ENCODE data around the gene HACD1.
"Not testable (repeated sequence)": the region's sequence is repeated elsewhere in the genome, so short reads cannot be mapped to it uniquely, and the experiment has no call there.

HACD1 gene

GRCh38 chr10:17643755-17644484, 26.7 kb upstream of the HACD1 start, which contains the start of gene STAM:
Gene STAM, plus strand, starts transcription at chr10:17644151. Its CDS starts 189 bp downstream, at chr10:17644340.
- DNase-seq (ENCODE audit: low read depth) = peak; percentile 94
- no peak for TF ChIP-seq CTCF (IDR thresholded peaks at IDR 0.05; ENCODE audit: low read length, missing control alignments)
- H3K4me3 ChIP-seq (replicated peaks; ENCODE audit: low read depth, low read length) = peak within 1 kb of the TSS; percentile 96

DNA sequence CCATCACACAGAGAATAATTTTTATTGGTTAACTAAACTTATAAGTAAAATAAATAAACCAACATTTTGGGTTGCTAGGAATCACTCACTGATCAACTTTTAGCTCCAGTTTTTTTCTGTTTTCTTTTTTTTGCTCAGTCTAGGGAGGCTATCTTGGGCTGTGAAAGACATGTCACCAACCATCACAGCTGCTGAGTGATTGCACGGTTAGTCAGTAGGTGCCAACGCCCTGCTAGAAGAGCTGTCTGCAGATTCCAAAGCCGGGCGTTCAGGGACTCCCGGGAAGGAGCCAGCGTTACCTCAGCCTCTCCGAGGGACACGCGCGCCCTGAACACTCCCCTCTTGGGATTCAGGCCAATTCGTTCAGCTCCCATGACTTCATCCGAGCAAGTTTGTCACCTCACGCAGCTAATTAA, 26.2 kb upstream of the HACD1 start:
- H3K4me3 ChIP-seq (replicated peaks; ENCODE audit: low read depth, low read length) = peak overlapping the region; percentile 96
- peak; percentile 83 for DNase-seq (ENCODE audit: low read depth)
- no peak for TF ChIP-seq CTCF (IDR thresholded peaks at IDR 0.05; ENCODE audit: low read length, missing control alignments)

DNA sequence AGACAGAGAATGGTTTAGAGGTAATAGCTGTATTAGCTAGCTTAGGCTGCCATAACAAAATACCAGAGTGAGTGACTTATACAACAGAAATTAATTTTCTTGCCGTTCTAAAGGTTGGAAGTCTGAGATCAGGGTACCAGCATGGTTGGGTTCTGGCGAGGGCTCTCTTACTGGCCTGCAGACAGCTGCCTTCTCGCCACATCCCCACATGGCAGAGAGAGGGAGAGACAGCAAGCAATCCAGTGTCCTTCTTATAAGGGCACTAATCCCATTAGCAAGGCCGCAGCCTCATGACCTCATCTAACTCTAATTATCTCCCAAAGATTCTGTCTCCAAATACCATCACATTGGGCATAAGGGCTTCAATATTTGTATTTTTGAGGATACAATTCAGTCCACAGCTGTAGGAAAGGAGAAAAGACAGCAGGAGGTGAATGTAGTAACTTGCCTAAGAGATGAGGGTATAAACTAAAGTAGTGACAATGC, 23.2 kb upstream of the HACD1 start:
- no peak for DNase-seq (ENCODE audit: low read depth)

DNA sequence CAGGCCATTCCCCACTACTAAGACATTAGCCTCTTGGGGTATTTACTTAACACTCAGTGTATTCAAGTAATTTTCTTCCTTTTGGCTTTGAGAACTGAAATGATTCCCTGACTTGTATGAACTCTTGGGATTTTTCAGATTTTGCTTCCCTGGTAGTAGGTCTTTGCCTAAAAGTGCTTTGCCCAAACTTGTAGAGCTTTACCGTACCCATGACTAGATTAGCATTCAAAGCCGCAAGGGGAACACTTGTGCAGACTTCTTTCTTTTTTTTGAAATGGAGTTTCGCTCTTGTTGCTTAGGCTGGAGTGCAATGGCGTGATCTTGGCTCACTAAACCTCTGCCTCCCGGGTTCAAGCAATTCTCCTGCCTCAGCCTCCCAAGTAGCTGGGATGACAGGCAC, 20.7 kb upstream of the HACD1 start:
- no peak for DNase-seq (ENCODE audit: low read depth)
- no peak for TF ChIP-seq CTCF (IDR thresholded peaks at IDR 0.05; ENCODE audit: low read length, missing control alignments)
- no peak overlapping the region for H3K4me3 ChIP-seq (replicated peaks; ENCODE audit: low read depth, low read length)

More for the DNA sequence above, 23.2 kb upstream of the HACD1 start:
- TF ChIP-seq CTCF (IDR thresholded peaks at IDR 0.05; ENCODE audit: low read length, missing control alignments) = no peak
- no peak overlapping the region for H3K4me3 ChIP-seq (replicated peaks; ENCODE audit: low read depth, low read length)

- TF ChIP-seq CTCF (IDR thresholded peaks at IDR 0.05; ENCODE audit: low read length, missing control alignments) = no peak
- DNase-seq (ENCODE audit: low read depth) = no peak
- no peak overlapping the region for H3K4me3 ChIP-seq (replicated peaks; ENCODE audit: low read depth, low read length)
Observed at GRCh38 chr10:17633353-17633752, 16.2 kb upstream of the HACD1 start.

- DNase-seq (ENCODE audit: low read depth); H3K4me3 ChIP-seq (replicated peaks; ENCODE audit: low read depth, low read length): not testable (repeated sequence)
Observed at GRCh38 chr10:17632590-17632989, 15.4 kb upstream of the HACD1 start.

- no peak overlapping the region for H3K4me3 ChIP-seq (replicated peaks; ENCODE audit: low read depth, low read length)
- no peak for TF ChIP-seq CTCF (IDR thresholded peaks at IDR 0.05; ENCODE audit: low read length, missing control alignments)
- no peak for DNase-seq (ENCODE audit: low read depth)
Observed at GRCh38 chr10:17626656-17627055, 9.5 kb upstream of the HACD1 start.
